NT2/D1 (cell line): Measurements from ENCODE around the gene ANK3.

Experiments
- SUZ12 ChIP-seq: IDR thresholded peaks from 2 replicates; pipeline ENCODE4 v1.6.1; 2011; ENCODE audit not compliant: insufficient read length, insufficient read depth; ENCODE audit errors: extremely low read depth
- YY1 ChIP-seq: IDR thresholded peaks from 2 replicates; pipeline ENCODE4 v1.6.1; 2011; ENCODE audit not compliant: insufficient read length, insufficient read depth
- ZNF274 ChIP-seq: IDR thresholded peaks from 2 replicates; pipeline ENCODE4 v1.6.1; 2011; ENCODE audit warnings: mild to moderate bottlenecking, low read depth, low read length

- TF ChIP-seq SUZ12: no peak
- no peak for TF ChIP-seq YY1
- no peak for TF ChIP-seq ZNF274
These were observed 28.2 kb upstream of the ANK3 start for GRCh38 chr10:60417901-60418300.
